H1 (cell line): Measurements from ENCODE around the gene LRRC15. TPM values are rescaled to one million over a fixed set of nuclear protein-coding genes. Genes with fewer than 3 reads are reported as not detected.

Experiments used
- CTCF ChIA-PET: fragments of 300-600 bp; sonication (Branson Sonifier 250); formaldehyde crosslinking; loops from one replicate; lab custom pipeline; 2021; ENCODE audit not compliant: partially characterized antibody; lab: Charles Lee
- POLR2A ChIA-PET: fragments of 300-600 bp; sonication (Branson Sonifier 250); formaldehyde crosslinking; loops from one replicate; lab custom pipeline; 2021; ENCODE audit warnings: inconsistent platforms; ENCODE audit not compliant: partially characterized antibody; lab: Charles Lee
- DNase-seq, 2 experiments: peaks; one replicate each; pipeline versions ENCODE4 v3.0.0 to v3.0.0-alpha.2; 2010 to 2022; ENCODE audit warnings: low spot score in 2 of 2, low read depth in 1 of 2, mixed read lengths in 1 of 2
- FAIRE-seq: peaks from 2 replicates; lab custom pipeline; 2011; peaks lifted over from hg19 to GRCh38; lab: Jason Lieb, UNC
- H2AFZ ChIP-seq: 2 replicates; pipeline ENCODE4 v1.8.1; 2012; ENCODE audit warnings: low read length, inconsistent platforms
- H2AK5ac ChIP-seq: 2 replicates; pipeline ENCODE4 v1.6.1; 2013; ENCODE audit warnings: low read depth, low read length
- H2BK120ac ChIP-seq: replicated peaks from 2 replicates; pipeline ENCODE3; 2013; ENCODE audit warnings: low read depth, low read length, inconsistent platforms
- H2BK12ac ChIP-seq: 2 replicates; pipeline ENCODE4 v1.6.1; 2013; ENCODE audit warnings: low read depth, low read length
- H2BK15ac ChIP-seq: 2 replicates; pipeline ENCODE4 v1.6.1; 2013; ENCODE audit warnings: low read length
- H2BK20ac ChIP-seq: 2 replicates; pipeline ENCODE4 v1.6.1; 2013; ENCODE audit warnings: low read length
- H2BK5ac ChIP-seq: 2 replicates; pipeline ENCODE4 v1.6.1; 2013; ENCODE audit warnings: low read depth, low read length
- H3K14ac ChIP-seq: 2 replicates; pipeline ENCODE4 v1.6.1; 2013; ENCODE audit warnings: inconsistent platforms; ENCODE audit not compliant: insufficient read length
- H3K18ac ChIP-seq: 2 replicates; pipeline ENCODE4 v1.6.1; 2013; ENCODE audit warnings: low read length; ENCODE audit errors: extremely low read depth
- H3K23ac ChIP-seq: 2 replicates; pipeline ENCODE4 v1.6.1; 2013; ENCODE audit warnings: inconsistent platforms; ENCODE audit not compliant: insufficient read length
- H3K23me2 ChIP-seq: 2 replicates; pipeline ENCODE4 v1.6.1; 2013; ENCODE audit warnings: low read depth, low read length
- H3K27ac ChIP-seq: 2 replicates; pipeline ENCODE4 v1.6.1; 2011; ENCODE audit warnings: low read depth, low read length, inconsistent platforms
- H3K27me3 ChIP-seq, 4 experiments: replicated peaks in 1 of 4; 1 replicate in 1 of 4; 2 replicates in 3 of 4; pipeline versions ENCODE4 v1.6.1 to v1.8.1; 2011 to 2013; ENCODE audit warnings: low read length in 3 of 4, mild to moderate bottlenecking in 3 of 4, inconsistent platforms in 2 of 4, mixed read lengths in 2 of 4, moderate library complexity in 1 of 4; ENCODE audit not compliant: control insufficient read depth in 3 of 4, insufficient read depth in 3 of 4; ENCODE audit errors: extremely low read depth in 1 of 4
- H3K36me3 ChIP-seq, 4 experiments: 2 replicates each; pipeline versions ENCODE4 v1.6.1 to v1.8.1; 2011 to 2013; ENCODE audit warnings: mild to moderate bottlenecking in 4 of 4, low read length in 3 of 4, moderate library complexity in 2 of 4, control low read depth in 1 of 4, inconsistent platforms in 1 of 4; ENCODE audit not compliant: insufficient read depth in 4 of 4, control insufficient read depth in 2 of 4
- H3K4ac ChIP-seq: replicated peaks from 2 replicates; pipeline ENCODE3; 2013; ENCODE audit warnings: low read length, low read depth, mixed read lengths, inconsistent platforms; ENCODE audit not compliant: insufficient read length
- H3K4me1 ChIP-seq, 4 experiments: replicated peaks in 1 of 4; 1 replicate in 1 of 4; 2 replicates in 3 of 4; pipeline versions ENCODE4 v1.6.1 to v1.8.1; 2011 to 2013; ENCODE audit warnings: low read length in 3 of 4, inconsistent platforms in 2 of 4, mixed read lengths in 1 of 4; ENCODE audit not compliant: insufficient read depth in 4 of 4, control insufficient read depth in 3 of 4
- H3K4me2 ChIP-seq, 2 experiments: 2 replicates each; pipeline versions ENCODE4 v1.6.1 to v1.8.1; 2011 to 2013; ENCODE audit warnings: low read depth in 2 of 2, low read length in 2 of 2, control low read depth in 1 of 2, inconsistent platforms in 1 of 2, mild to moderate bottlenecking in 1 of 2; ENCODE audit not compliant: insufficient read depth in 1 of 2
- H3K4me3 ChIP-seq, 4 experiments: fragments of 200-600, 300-600 bp in 1 of 4; sonication (generic), shearing (Covaris generic), sonication (Bioruptor Twin) in 1 of 4; 2 replicates each; pipeline versions ENCODE4 v1.5.1 to v1.8.1; 2011 to 2016; ENCODE audit warnings: low read length in 4 of 4, low read depth in 3 of 4, control low read depth in 2 of 4, inconsistent platforms in 2 of 4, mild to moderate bottlenecking in 2 of 4, mixed read lengths in 1 of 4, moderate library complexity in 1 of 4; ENCODE audit not compliant: insufficient read depth in 2 of 4; ENCODE audit errors: extremely low read depth in 1 of 4
- H3K56ac ChIP-seq: replicated peaks from 2 replicates; pipeline ENCODE3; 2013; ENCODE audit warnings: low read depth, mild to moderate bottlenecking, mixed read lengths, low read length, inconsistent platforms; ENCODE audit not compliant: insufficient read length
- H3K79me1 ChIP-seq: 2 replicates; pipeline ENCODE4 v1.6.1; 2013; ENCODE audit warnings: low read depth, low read length, control low read depth
- H3K79me2 ChIP-seq, 2 experiments: 2 replicates each; pipeline versions ENCODE4 v1.6.1 to v1.8.1; 2012 to 2013; ENCODE audit warnings: low read length in 2 of 2, mild to moderate bottlenecking in 2 of 2, inconsistent platforms in 1 of 2; ENCODE audit not compliant: insufficient read depth in 2 of 2, control insufficient read depth in 1 of 2
- H3K9ac ChIP-seq, 4 experiments: replicated peaks in 1 of 4; 1 replicate in 1 of 4; 2 replicates in 3 of 4; pipeline versions ENCODE4 v1.6.1 to v1.8.1; 2011 to 2013; ENCODE audit warnings: low read depth in 3 of 4, low read length in 3 of 4, control low read depth in 2 of 4, mild to moderate bottlenecking in 2 of 4, moderate library complexity in 2 of 4, inconsistent platforms in 1 of 4; ENCODE audit errors: extremely low read depth in 1 of 4
- H3K9me3 ChIP-seq, 2 experiments: 2 replicates each; pipeline versions ENCODE4 v1.6.1 to v1.8.1; 2012 to 2013; ENCODE audit warnings: mild to moderate bottlenecking in 2 of 2, moderate library complexity in 2 of 2, control low read depth in 1 of 2, inconsistent platforms in 1 of 2, low read depth in 1 of 2, low read length in 1 of 2, mixed read lengths in 1 of 2; ENCODE audit not compliant: insufficient read depth in 2 of 2
- H4K20me1 ChIP-seq, 2 experiments: replicated peaks in 1 of 2; 2 replicates each; pipeline versions ENCODE3 to v1.8.1; 2011 to 2013; ENCODE audit warnings: inconsistent platforms in 2 of 2, low read length in 2 of 2, mild to moderate bottlenecking in 1 of 2; ENCODE audit not compliant: insufficient read depth in 2 of 2, control insufficient read depth in 1 of 2
- H4K5ac ChIP-seq: 2 replicates; pipeline ENCODE4 v1.6.1; 2013; ENCODE audit warnings: low read length, low read depth, mixed read lengths, inconsistent platforms; ENCODE audit not compliant: insufficient read length
- H4K8ac ChIP-seq: 2 replicates; pipeline ENCODE4 v1.8.0; 2013; ENCODE audit warnings: mild to moderate bottlenecking, moderate library complexity, low read length, inconsistent platforms; ENCODE audit not compliant: insufficient read depth; ENCODE audit errors: extremely low read depth
- H4K91ac ChIP-seq: replicated peaks from 2 replicates; pipeline ENCODE3; 2013; ENCODE audit warnings: low read length, mixed read lengths, inconsistent platforms; ENCODE audit not compliant: insufficient read length
- FOSL1 ChIP-seq: IDR thresholded peaks from 2 replicates; pipeline ENCODE4 v1.6.1; 2011; ENCODE audit warnings: mild to moderate bottlenecking, low read depth, low read length, moderate library complexity; ENCODE audit not compliant: insufficient read depth
- MAX ChIP-seq: IDR thresholded peaks from 2 replicates; pipeline ENCODE4 v1.6.1; 2012; ENCODE audit warnings: inconsistent platforms
- RBBP5 ChIP-seq: IDR thresholded peaks from 2 replicates; pipeline ENCODE4 v1.7.1; 2012; ENCODE audit warnings: low read depth, mild to moderate bottlenecking, inconsistent platforms, low read length, moderate library complexity, borderline replicate concordance
- RXRA ChIP-seq: IDR thresholded peaks from 2 replicates; pipeline ENCODE4 v1.6.1; 2011; ENCODE audit warnings: low read depth, mild to moderate bottlenecking, low read length, moderate library complexity; ENCODE audit not compliant: insufficient read depth
- TCF12 ChIP-seq: IDR thresholded peaks from 2 replicates; pipeline ENCODE4 v1.6.1; 2011; ENCODE audit warnings: low read depth, mild to moderate bottlenecking, low read length
- WGBS, 2 experiments: shearing (Covaris generic) in 1 of 2; methylation state at CpG; one replicate each; pipeline versions ENCODE4 v1.1.6 to v1.1.7; 2013 to 2015; ENCODE audit warnings: low lambda C conversion rate in 2 of 2, mixed read lengths in 2 of 2, inconsistent platforms in 1 of 2, low coverage in 1 of 2, missing lambda C conversion rate in 1 of 2; ENCODE audit not compliant: insufficient replicate concordance in 2 of 2, insufficient coverage in 1 of 2, insufficient read length in 1 of 2; ENCODE audit errors: extremely low coverage in 1 of 2, missing lambda C conversion rate in 1 of 2; 5-methylcytosine and 5-hydroxymethylcytosine counted together
- polyA plus RNA-seq, 7 experiments: library from polyadenylated mRNA; depleted of rRNA in 3 of 7; stranded (reverse) in 5 of 7; unstranded in 2 of 7; fragments of >200 nt in 5 of 7; fragments of 200-250 nt in 2 of 7; gene quantifications; 1 replicate in 5 of 7; 2 replicates in 1 of 7; 4 replicates in 1 of 7; pipeline versions ENCODE4 v1.2.1 to v1.2.3, GENCODE V29; 2011 to 2013; ENCODE audit warnings: missing spikeins in 2 of 7, mixed read lengths in 2 of 7
- total RNA-seq: library from RNA; stranded (reverse); fragmentation: NEBNext Ultra II Directional; extraction: Animal tissue kit (Norgen Biotek cat#: 25700); gene quantifications from 2 replicates; pipeline ENCODE4 v1.2.1, GENCODE V29; 2021

Gene LRRC15
- total and polyA plus RNA-seq, 2 of the 8 experiments (the other 6 are each of a cell fraction or from before 2014, with no cell fraction given) = 0.15 to 0.37 TPM

DNA sequence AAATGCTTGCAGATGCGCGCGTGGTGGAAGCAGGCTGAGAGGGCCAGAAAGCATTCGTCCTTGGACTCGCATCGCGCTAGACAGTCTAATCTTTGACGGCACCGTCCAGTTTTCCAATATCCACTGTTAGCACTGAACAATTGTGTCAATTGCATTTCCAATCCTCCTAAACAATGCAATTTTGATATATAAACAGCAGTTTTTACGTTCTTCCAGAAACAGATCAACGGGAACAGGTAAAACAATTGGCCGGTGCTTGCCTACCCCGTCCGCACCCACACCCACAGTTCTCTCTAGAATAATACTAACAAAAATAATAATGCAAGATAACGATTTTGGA is 35.6 kb downstream of the LRRC15 start:
- no peak overlapping the region for H4K91ac ChIP-seq
- no peaks in the 10 kb centered on the region for H3K36me3 ChIP-seq
- H2BK20ac ChIP-seq = no peak overlapping the region
- 0 out of 8 replicates have a peak overlapping the region, but pooled peaks of 1 of the 4 experiments have one; percentile 62 for H3K4me3 ChIP-seq
- peak overlapping the region; percentile 48; the same call in 1 of the 2 replicates for H3K18ac ChIP-seq
- H3K4me2 ChIP-seq = peak overlapping the region; percentile 15 to 73; a peak in 2 of 4 replicates
- no peak overlapping the region for H2BK15ac ChIP-seq
- FAIRE-seq = peak; percentile 84
- no peak for TF ChIP-seq FOSL1
- no peak for TF ChIP-seq RXRA
- no peak for TF ChIP-seq MAX
- no peak for TF ChIP-seq RBBP5
- no peak for TF ChIP-seq TCF12
- TF ChIP-seq, all 59 proteins: peak for 0
- ChIA-PET POLR2A (interaction anchor here (0.7 kb wide), 1 partner anchor 13 kb away, joined by 3 read pairs; no protein-coding TSS in a partner anchor), CTCF (interaction anchor here (0.7 to 15.8 kb wide), 26 partner anchors 11 to 688 kb away, joined by 3 to 344 read pairs (median 4); partner anchors contain the start of genes CPN2, GP5 and LRRC15)
- no peak overlapping the region for H3K9ac ChIP-seq
- H3K79me1 ChIP-seq = no peaks in the 10 kb centered on the region
- 44% methylated on average over 15 of the region's 15 CpGs; no CpG with 5 or more reads in 1 of the 2 experiments for WGBS, 2 experiments
- H2AK5ac ChIP-seq = no peak overlapping the region
- H3K79me2 ChIP-seq = no peaks in the 10 kb centered on the region
- H2AFZ ChIP-seq = no peak overlapping the region
- H3K23me2 ChIP-seq = peaks cover 2% of the 10 kb centered on the region
- no peak overlapping the region for H3K14ac ChIP-seq
- H3K4me1 ChIP-seq = peaks cover 0 to 3% (median under 1%) of the 10 kb centered on the region in 4 experiments; a peak in 1 of 7 replicates
- no peak overlapping the region for H3K4ac ChIP-seq
- no peak overlapping the region for H4K5ac ChIP-seq
- H4K8ac ChIP-seq = no peak overlapping the region
- H3K27me3 ChIP-seq = peaks cover 0 to 24% (median 15%) of the 10 kb centered on the region in 4 experiments; a peak in 5 of 7 replicates
- H3K23ac ChIP-seq = no peak overlapping the region
- no peak overlapping the region for H2BK5ac ChIP-seq
- no peak overlapping the region for H3K56ac ChIP-seq
- DNase-seq = no peak
- no peak overlapping the region for H3K27ac ChIP-seq
- no peaks in the 10 kb centered on the region for H3K9me3 ChIP-seq
- no peak overlapping the region for H2BK12ac ChIP-seq
- no peaks in the 10 kb centered on the region for H4K20me1 ChIP-seq
- no peak overlapping the region for H2BK120ac ChIP-seq
